HuH-7.5 (cell line): ENCODE results near the gene AICDA.

Experiments used
- DNase-seq: peaks from one replicate; pipeline ENCODE4 v3.0.0; 2011; ENCODE audit warnings: low spot score

AICDA gene

GRCh38 chr12:8554451-8555195 is 58.0 kb downstream of the AICDA start:
- no peak for DNase-seq

DNA sequence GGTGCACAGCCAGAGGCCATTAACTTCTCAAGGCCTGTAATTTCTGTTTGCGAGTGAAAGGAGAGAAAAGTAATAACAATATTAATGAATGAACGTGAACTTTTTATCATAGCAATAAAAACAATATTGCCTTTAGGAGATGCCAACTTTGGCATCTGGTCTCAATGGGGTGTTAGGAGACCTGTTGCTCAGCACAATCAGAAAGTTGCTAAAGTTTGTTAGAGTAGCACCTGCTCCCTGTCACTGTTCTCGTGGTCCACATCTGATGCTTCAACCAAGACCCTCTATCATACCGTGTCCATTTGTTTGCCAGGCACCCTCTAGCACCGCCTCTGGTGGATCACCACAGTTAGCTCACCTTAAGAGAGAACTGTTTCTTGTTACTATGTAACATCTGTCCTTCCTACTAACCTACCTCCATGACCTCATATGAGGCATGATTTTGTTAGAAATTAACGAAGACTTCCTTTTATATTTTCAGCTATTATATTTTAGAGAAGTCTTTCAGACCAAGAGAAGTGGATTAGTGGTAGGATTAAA is 59.5 kb downstream of the AICDA start:
- no peak for DNase-seq
